HG03064 (cell line): ENCODE measurements around the gene RPRD1B.
"Not testable (repeated sequence)": the region's sequence is repeated elsewhere in the genome, so short reads cannot be mapped to it uniquely, and the experiment has no call there.

Source experiments
- ATAC-seq: cut with Tn5 transposase; IDR thresholded peaks from one replicate; pipeline ENCODE4 v1.9.1; 2021; ENCODE audit warnings: low read depth; ENCODE audit not compliant: unreplicated experiment

RPRD1B gene

DNA sequence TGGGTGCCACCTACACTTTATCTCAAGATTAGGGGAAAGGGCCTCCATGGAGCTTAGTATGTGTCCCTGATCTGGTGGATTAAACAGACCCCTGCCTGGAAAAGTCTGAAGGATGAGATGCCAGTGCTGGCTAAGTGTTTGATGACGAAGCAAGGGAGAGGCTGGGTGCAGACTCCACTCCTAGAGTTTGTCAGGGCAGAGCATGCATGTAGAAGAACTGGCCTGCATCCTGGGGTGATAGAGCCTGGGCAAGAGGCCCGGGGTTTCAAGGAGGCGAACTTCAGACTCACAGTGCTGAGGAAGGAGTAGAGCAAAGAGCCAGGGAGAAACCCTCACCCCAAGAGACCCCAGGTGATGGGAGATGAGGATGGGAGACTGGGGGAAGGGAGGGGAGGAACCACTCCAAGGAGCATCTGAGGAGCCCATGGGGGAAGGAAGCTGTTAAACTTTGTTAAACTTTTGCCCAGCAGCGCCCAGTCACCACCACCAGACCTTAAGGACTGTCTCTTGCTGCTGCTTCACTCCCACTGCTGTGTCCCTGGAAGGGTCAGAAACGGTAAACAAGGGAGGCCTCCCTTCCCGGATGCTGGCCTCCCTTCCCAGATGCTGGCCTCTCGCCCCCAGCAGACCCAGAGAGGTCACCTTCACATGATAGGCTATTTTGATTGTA lies 61.6 kb downstream of the RPRD1B start:
- no peak for ATAC-seq

DNA sequence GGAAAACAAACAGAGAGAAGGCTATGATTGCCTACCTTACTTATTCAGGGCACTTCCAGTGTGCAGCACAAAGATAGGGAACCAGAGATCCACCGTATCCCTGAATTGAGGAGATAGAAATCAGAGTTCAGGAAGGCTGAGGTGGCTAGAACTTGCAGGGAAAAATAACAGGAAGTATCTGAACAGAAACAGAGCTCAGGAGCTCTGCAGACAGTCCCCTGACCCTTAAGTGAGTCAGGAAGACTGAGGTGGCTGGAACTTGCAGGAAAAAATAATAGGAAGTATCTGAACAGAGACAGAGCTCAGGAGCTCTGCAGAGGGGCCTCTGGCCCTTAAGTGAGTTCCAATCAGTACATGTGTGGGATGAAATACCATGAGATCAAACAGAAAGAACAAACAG lies 65.4 kb downstream of the RPRD1B start:
- no peak for ATAC-seq

DNA sequence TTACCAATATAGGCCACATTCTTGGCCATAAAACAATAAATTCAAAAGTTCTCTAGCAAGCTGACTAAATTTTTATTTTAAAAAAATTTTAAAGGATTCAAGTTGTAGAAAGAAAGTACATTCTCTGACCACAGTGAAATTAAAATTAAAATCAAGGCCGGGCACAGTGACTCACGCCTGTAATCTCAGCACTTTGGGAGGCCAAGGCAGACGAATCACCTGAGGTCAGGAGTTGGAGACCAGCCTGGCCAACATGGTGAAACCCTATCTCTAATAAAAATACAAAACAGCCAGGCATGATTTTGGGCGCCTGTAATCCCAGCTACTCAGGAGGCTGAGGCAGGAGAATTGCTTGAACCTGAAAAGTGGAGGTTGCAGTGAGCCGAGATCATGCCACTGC lies 68.7 kb downstream of the RPRD1B start:
- ATAC-seq: not testable (repeated sequence)

DNA sequence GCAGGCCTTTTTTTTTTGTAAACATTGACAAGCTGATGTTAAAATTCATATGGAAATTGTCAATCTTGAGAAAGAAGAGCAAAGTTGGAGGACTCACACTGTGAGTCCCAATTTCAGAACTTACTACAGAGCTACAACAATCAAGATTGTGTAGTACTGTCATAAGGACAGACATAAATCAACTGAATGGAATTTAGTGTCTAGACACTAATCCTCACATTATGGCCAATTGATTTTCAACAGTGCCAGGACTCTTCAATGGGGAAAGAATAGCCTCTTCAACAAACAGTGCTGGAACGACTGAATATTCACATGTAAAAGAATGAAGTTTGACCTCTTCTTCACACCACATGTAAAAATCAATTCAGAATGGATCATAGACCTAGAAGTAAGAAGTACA lies 70.7 kb downstream of the RPRD1B start:
- no peak for ATAC-seq

DNA sequence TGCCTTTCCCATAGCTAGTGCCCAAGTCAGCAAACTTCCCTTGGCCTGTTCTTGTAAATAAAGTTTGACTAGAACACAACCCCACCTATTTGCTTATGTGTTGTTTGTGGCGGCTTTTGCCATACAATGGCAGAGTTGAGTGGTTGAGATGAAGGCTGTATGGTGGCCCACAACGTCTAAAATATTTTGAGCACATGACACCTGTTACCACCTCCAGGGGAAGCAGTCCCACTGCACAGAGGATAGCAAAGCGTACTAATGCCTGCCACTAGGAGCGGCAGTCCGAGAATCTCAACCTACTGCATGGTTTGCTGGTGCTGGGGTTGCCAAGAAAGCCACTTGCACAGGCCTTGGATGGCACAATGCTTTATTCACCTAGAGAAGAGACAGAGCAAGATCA lies 72.9 kb downstream of the RPRD1B start:
- ATAC-seq: no peak

DNA sequence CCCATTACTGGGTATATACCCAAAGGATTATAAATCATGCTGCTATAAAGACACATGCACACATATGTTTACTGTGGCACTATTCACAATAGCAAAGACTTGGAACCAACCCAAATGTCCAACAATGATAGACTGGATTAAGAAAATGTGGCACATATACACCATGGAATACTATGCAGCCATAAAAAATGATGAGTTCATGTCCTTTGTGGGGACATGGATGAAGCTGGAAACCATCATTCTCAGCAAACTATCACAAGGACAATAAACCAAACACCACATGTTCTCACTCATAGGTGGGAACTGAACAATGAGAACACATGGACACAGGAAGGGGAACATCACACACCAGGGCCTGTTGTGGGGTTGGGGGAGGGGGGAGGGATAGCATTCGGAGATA lies 73.8 kb downstream of the RPRD1B start:
- ATAC-seq: not testable (repeated sequence)

DNA sequence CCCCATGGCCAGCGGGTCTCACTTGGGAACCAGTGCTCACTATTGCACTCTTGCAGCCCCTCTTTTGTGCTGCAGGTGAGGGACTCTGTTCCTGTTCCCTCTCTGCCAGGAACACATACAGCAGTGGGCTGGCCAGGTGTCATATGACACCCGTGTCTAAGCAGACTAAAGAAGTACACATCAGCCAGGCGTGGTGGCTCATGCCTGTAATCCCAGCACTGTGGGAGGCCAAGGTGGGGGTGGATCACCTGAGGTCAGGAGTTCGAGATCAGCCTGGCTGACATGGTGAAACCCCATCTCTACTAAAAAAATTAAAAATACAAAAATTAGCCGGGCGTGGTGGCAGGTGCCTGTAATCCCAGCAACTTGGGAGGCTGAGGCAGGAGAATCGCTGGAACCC lies 74.4 kb downstream of the RPRD1B start:
- not testable (repeated sequence) for ATAC-seq

DNA sequence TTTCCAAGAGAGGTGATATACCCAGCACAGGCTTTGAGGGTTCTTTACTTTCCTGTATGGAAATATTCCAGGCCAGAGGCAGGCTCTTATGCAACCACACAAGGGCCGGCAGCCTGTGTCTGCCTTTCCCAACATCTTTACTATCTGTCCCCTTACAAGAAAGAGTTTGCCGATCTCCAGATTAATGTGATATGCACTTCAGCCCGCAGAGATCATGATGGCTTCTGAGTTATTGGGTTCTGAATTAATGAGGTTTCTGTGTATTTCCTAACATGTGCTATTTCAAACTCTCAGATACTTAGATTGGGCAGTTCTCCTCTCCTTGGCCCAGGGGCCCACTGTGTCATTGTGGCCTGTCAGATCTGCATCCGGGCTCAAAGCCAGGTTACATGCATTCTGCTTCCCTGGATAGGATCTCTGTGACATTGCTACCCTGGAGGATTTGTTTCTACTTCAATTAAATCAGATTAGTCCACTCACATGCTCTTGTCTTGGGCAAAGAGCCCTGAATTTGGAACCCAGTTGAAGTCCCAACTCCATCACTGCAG lies 75.0 kb downstream of the RPRD1B start:
- no peak for ATAC-seq

DNA sequence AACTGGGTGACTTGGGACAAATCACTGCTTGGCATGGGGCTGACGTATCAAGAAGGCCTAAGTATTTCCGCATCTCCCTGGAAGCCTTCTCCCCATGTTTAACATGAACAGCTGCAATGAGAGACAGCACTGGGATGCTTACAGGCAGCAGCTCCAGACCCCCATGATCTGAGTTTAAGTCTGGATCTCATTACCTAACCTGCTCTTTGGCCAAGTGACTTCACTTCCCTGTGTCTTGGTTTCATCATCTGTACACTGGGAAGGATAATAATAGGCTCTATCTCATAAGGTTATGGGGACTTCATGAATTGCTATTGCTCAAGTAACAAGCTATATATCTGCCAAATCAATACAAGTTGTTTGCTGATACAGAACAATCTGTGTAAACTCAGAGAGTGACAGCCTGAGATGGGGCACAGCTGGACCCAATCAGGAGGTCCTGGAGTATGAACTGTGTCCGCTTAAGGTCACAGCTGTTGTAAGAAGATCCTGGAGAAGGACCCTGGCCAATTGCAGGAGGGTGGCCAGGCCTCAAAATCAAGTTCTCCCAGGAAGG lies 75.5 kb downstream of the RPRD1B start:
- no peak for ATAC-seq

DNA sequence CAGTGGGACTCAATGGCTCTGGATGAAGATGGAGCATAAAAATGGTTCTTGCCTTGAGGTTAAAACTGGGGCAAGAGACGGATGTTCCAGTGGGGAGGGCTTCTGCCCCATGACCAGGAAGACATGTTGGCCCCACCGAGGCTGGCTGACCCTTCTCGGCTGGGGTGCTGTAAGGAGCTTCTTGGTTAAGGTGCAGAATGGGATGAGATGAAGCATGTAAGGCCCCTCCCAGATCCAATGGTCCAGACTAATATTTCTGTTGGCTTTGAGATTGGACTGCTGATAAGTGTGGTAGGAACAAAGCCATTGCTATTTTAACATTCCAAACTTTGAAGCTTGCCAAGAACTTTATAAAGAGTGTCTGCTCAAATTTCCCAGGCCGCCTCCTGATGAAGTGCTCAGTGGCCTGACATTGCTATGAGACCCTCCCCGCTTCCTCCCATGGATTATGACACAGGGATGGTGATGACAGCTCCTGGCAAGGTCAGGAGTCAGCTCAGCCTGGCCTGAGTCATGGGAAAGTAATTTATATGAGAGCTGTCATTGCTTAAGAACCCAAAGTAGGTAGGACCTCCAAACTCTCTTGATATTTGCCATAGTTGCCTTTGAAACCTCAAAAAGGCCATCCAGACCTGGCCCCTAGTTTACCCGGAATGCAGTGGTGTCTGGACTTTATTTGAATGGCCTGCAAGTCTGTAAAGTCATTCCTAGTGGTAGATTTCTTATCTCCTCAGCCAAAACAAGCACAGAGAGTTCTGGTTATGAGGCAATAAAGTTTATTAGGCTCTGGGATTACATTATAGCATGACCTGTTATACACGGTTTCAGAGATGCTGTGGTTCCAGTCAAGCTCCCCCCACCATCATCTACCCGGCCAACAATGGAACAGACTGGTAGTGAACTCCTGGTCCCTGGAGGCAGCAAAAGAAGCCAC lies 76.3 kb downstream of the RPRD1B start:
- ATAC-seq: no peak

DNA sequence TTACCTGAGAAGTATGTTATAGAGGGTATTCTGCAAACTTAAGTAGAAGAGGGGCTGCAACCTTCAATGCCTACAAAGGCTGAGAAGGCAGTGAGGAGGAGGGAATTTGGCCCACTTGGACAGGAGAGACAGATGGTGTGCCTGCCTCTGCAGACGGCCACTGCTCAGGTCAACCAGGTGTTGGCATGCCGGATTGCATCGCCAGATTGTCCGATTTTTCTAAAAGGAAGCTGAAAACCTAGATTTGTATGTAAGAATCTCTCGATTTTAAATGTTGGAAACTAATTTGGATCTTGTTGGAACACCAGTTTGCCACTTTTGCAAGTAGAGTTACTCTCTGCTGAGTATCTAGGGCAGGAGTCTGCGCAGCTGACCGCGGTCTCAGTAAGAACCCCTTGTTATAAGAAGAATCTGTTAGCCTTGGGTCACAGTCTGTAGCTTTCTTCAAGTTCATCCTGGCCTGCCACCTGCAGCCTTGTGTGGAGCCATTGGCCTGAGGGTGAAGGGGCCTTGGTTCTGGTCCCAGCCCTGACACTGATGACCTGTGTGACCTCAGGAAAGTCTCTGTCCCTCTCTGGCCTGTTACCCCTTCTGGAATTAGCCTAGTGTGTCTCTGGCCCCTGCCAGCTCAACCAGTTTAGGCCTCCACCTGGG lies 77.1 kb downstream of the RPRD1B start:
- ATAC-seq: no peak

DNA sequence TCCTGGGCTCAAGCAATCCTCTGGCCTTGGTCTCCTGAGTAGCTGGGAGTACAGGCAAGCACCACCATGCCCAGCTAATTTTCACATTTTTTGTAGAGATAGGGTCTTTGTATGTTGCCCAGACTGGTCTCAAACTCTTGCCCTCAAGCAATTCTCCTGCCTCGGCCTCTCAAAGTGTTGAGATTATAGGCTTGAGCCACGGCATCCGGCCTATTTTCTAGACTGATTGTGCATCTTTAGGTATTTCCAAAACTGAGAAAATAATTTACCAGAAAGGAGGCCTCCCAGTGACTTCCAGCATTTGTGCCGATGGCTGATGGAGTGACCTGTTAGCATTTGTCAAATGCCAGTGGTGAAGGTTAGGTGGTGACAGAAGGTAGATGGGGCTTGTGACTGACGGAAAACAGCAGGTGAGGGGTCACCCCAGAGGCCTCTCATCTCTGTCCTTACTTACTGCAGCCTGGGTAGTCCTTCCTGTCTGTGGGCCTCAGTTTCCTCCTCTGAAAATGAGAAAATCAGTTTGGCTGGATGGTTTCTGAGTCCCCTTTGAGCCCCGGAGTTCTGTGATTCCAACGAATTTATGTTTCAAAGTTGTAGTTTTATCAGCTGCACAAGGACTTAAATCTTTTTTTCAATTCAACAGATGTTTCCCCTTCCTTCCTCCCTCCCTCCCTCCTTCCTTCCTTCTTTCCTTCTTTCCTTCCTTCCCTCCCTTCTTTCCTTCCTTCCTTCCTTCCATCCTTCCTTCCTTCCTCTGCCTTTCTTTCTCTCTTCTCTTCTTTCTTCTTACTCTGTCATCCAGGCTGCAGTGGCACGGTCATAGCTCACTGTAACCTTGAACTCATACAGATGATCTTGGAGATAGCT lies 78.1 kb downstream of the RPRD1B start:
- no peak for ATAC-seq

DNA sequence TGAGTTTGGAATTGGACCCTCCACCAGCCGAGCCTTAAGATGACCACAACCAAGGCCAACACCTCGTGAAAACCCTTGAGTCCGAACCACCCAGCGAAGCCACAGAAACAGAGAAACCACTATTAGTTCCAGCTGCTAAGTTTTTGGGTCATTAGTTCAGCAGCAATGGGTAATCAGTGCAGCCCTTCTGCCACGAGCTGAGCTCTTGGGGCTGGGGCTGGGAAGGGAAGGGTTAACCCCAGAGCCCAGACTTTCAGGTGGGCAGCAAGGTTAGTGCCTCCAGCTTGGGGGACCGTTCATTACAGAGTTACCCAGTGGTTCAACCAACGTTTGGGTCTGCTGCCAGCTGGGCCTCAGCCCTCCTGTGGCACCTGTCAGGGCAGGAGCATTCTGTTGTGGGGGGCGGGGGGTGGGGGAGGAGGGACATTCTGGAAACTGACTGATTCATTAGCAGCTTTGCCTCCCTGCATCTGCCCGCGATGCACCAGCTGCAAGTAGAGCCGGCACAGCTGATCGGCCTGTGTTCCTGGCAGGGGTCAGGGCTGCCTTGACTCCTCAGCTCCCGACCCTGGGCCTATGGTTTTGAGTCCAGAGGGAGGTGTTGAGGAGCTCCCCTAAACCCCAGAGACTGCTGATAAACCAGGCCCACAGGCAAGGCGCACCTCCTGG lies 78.8 kb downstream of the RPRD1B start:
- no peak for ATAC-seq

DNA sequence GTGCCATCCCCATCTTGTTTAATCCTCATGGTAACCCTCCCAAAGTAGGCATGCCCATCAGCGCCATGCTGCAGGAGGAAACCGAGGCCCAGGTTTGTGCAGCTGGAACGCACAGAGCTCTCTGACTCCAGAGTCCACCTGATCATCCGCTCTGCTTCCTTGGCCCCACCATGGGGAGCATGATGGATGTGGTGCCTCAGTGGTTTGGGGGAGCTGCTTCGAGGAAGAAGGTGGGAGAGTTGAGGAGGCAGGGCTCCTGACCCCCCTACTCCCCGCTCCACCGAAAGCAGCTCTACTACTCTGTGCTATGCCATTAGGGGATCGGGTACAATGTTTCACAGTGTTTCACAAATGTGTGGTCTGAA lies 79.4 kb downstream of the RPRD1B start:
- no peak for ATAC-seq

DNA sequence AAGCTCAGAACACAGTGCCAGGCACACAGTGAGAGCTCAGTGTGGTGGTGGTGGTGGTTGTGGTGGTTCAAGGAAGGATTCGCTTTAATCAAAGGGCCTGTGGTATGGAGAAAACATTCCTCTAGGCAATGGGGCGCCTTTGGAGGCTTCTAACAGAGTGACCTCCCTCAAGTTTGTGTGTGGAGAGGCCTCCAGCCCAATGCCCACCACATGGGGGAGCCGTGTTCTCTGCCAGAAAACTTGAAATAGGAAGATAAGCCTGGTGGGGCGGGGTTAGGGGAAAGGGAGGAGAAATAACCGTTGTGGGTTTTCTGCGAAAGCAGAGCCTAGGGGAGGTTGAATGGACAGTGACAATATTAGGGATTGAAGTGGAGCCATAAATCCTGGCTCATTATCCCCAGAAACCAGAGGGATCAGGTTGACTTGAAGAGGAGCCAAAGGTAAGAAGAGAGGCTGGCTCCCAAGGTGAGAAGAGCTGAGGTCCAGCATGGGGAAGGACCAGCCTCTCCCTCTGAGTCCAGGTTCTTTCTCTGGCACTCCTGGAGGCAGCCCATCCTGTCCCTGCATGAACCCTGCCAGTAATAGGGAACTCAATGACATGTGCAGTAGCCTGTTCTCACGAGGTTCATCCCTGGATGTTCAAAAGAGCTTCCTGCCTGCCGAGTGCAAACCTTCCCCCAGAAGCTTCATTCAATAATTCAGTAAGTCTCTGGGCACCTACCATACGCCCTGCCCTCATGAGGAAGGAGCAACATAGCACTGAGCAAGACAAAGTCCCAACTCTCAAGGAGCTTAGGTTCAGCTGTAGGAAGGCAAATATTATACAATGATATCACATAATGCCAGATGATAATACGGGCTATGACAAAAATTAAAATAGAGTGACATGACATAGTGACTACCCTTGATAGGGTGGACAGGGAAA lies 80.1 kb downstream of the RPRD1B start:
- ATAC-seq: no peak

DNA sequence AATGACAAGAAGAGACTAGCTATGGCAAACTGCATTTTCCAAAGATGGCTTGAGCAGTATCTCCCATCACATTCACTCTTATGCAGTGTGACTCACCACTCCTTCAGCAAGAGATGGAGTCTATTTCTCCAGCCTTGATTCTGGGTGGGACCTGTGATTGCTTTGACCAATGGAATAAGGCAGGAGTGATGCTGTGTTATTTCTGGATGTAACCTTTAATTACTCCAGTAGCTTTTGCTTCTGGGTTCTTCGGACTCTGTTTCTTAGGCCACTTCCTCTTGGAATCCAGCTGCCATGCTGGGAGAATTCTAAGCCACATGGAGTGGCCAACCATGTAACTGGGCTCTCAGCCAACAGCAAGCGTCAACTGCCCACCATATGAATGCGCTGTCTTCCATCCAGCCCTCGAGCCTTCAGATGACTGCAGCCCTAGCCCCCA lies 80.8 kb downstream of the RPRD1B start:
- no peak for ATAC-seq

DNA sequence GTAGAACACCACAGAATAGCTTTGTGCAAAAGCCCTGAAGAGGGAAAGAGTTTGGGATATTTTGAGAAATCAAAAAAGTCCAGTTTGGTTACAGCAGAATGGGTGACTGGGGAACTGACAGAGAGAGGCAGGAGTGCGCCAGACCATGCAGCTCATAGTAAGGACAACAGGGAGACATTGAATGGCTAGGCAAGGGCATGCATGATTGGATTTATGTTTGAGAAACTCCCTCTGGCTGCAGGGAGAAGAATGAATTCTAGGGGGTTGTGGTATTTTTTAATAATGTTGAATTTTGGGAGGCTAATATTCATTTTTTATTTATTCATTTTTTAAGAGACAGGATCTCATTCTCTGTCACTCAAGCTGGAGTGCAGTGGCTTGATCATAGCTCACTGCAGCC lies 81.7 kb downstream of the RPRD1B start:
- ATAC-seq: no peak

DNA sequence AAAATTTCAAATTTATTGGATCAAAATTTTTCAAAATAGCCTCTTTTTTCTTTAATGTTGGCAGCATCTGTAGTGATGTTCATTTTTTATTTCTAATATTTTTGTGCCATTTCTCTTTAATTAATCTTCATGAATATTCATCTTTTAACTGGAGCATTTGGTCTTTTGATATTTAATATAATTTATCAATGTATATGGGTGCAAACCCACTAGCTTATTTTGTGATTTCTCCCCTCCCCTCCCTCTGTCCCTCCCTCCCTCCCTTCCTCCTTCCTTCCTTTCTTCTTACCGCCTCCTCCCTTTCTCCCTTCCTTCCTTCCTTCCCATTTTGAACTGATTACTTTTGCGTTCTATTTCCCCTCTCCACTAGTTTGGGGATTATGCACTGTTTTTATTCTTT lies 82.3 kb downstream of the RPRD1B start:
- no peak for ATAC-seq
